Measurements from ENCODE around the gene MSH5. TPM values are rescaled to one million over a fixed set of nuclear protein-coding genes. Genes with fewer than 3 reads are reported as not detected.

The MSH5 gene
- total RNA-seq, 2 experiments from 2014 or later, result 13.6 to 13.7 TPM

- H3K9me3 ChIP-seq (ENCODE audit: control insufficient read depth in 1 of 2, insufficient read depth in 1 of 2, low read length in 2 of 2), result no peaks in the 10 kb centered on the region
- no peak overlapping the region for H3K27ac ChIP-seq (ENCODE audit: low read depth in 1 of 2, low read length in 2 of 2)
- POLR2A ChIA-PET, result interaction anchor here (0.8 to 1.6 kb wide), 4 partner anchors 12 to 100 kb away, joined by 3 to 5 read pairs (median 3); partner anchors contain the start of genes ABHD16A, HSPA1B and LSM2
- H3K27me3 ChIP-seq (ENCODE audit: control insufficient read depth in 1 of 2, insufficient read depth in 2 of 2, low read length in 2 of 2), result no peaks in the 10 kb centered on the region
- Mint-ChIP-seq H3K4me1 (ENCODE audit: low read depth) (peaks cover 50% of the 10 kb centered on the region), H3K27ac (peak overlapping the region; percentile 59), H3K9me3 (no peaks in the 10 kb centered on the region), H3K27me3 (no peaks in the 10 kb centered on the region), H3K36me3 (ENCODE audit: low read depth) (peaks cover 32% of the 10 kb centered on the region), H3K4me3 (peak overlapping the region; percentile 80)
- H3K4me3 ChIP-seq (ENCODE audit: low read length), result no peak overlapping the region
- H3K36me3 ChIP-seq (ENCODE audit: insufficient read depth, low read length), result peaks cover 18% of the 10 kb centered on the region
- TF ChIP-seq CTCF (IDR thresholded peaks at IDR 0.05), result no peak
- peaks cover 55% of the 10 kb centered on the region for H3K4me1 ChIP-seq (ENCODE audit: insufficient read depth, low read length)
- DNase-seq (peak in 5 of 14 experiments; percentile 17 to 69 (median 48)), ATAC-seq (ENCODE audit: poor library complexity) (peak; percentile 6)
- CTCF ChIA-PET, result interaction anchor here (1.0 to 5.8 kb wide), 4 partner anchors 12 to 103 kb away, joined by 3 to 41 read pairs (median 14); partner anchors contain the start of gene MSH5
- intact Hi-C loops (cut with DNase I, micrococcal nuclease), result no loop called here
Observed at GRCh38 chr6:31727034-31727716, 12.6 kb upstream of the MSH5 start.

GRCh38 chr6:31727717-31728671 is 11.8 kb upstream of the MSH5 start:
- Mint-ChIP-seq H3K4me3 (peak overlapping the region; percentile 80), H3K27ac (peak overlapping the region; percentile 59), H3K36me3 (ENCODE audit: low read depth) (peaks cover 38% of the 10 kb centered on the region), H3K4me1 (ENCODE audit: low read depth) (peaks cover 52% of the 10 kb centered on the region), H3K27me3 (no peaks in the 10 kb centered on the region), H3K9me3 (no peaks in the 10 kb centered on the region)
- no peak overlapping the region for H3K4me3 ChIP-seq (ENCODE audit: low read length)
- POLR2A ChIA-PET, result interaction anchor here (0.8 to 1.6 kb wide), 5 partner anchors 11 to 100 kb away, joined by 3 to 5 read pairs (median 3); partner anchors contain the start of genes ABHD16A, HSPA1B and LSM2
- ATAC-seq (ENCODE audit: poor library complexity), result no peak
- H3K9me3 ChIP-seq (ENCODE audit: control insufficient read depth in 1 of 2, insufficient read depth in 1 of 2, low read length in 2 of 2), result no peaks in the 10 kb centered on the region
- CTCF ChIA-PET, result interaction anchor here (1.0 to 5.8 kb wide), 6 partner anchors 11 to 102 kb away, joined by 3 to 41 read pairs (median 12); partner anchors contain the start of genes LSM2 and MSH5
- DNase-seq, result peak in 1 of 14 experiments; percentile 49
- TF ChIP-seq CTCF (IDR thresholded peaks at IDR 0.05), result no peak
- peaks cover 57% of the 10 kb centered on the region for H3K4me1 ChIP-seq (ENCODE audit: insufficient read depth, low read length)
- H3K27ac ChIP-seq (ENCODE audit: low read depth in 1 of 2, low read length in 2 of 2), result no peak overlapping the region
- H3K27me3 ChIP-seq (ENCODE audit: control insufficient read depth in 1 of 2, insufficient read depth in 2 of 2, low read length in 2 of 2), result no peaks in the 10 kb centered on the region
- intact Hi-C loops (cut with DNase I, micrococcal nuclease), result loop anchor here in 1 of 2 experiments (1.0 to 2.0 kb wide), 4 partner anchors 41 to 136 kb away; partner anchors contain the start of gene LY6G5C
- peaks cover 26% of the 10 kb centered on the region for H3K36me3 ChIP-seq (ENCODE audit: insufficient read depth, low read length)

Data from CD4-positive, alpha-beta T cell (primary cell).